NB4 (cell line): Measurements from ENCODE around the gene RACK1.

ENCODE experiments used
- CTCF ChIP-seq: IDR thresholded peaks from one replicate; pipeline ENCODE4 v1.5.1; 2012; ENCODE audit warnings: low read depth, low read length
- POLR2A ChIP-seq: IDR thresholded peaks from 2 replicates; pipeline ENCODE4 v1.6.1; 2011; ENCODE audit warnings: mild to moderate bottlenecking; ENCODE audit not compliant: insufficient read length; ENCODE audit errors: extremely low read depth

- TF ChIP-seq POLR2A (no peak), CTCF (no peak)
Observed at GRCh38 chr5:181189363-181189961, 54.2 kb downstream of the RACK1 start.
